Measurements from ENCODE around the gene FNTB. TPM values are rescaled to one million over a fixed set of nuclear protein-coding genes. Genes with fewer than 3 reads are reported as not detected.

The FNTB gene
- total RNA-seq, 1 donor from 2014 or later = 6.8 TPM

DNA sequence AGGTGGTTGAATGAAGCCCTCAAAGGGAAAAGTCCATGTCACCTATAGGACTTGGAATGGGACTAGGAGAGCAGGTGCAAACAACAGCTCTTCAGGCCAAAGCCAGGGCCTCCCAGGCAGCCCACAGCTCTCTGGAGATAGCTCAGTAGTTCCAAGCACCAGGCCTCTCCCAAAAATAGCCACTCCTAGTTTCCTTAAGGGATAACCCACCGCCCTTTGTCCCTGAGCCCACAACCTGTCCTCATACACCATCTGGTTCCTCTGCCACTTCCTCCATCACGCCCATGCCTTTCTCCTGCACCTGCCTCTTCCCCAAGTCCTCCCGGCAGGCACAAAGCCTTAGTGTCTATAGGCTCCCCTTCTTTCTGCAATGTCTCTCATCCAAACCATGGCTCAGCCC lies 16.7 kb upstream of the FNTB start:
- Histone ChIP-seq H3K27me3 (ENCODE audit: control insufficient read depth, insufficient read depth, low read length) (peaks cover 3% of the 10 kb centered on the region), H3K4me3 (ENCODE audit: low read depth, low read length) (no peak overlapping the region), H3K36me3 (ENCODE audit: control insufficient read depth, insufficient read depth, low read length) (no peaks in the 10 kb centered on the region)
- FAIRE-seq = no peak
- TF ChIP-seq, protein P1, sequence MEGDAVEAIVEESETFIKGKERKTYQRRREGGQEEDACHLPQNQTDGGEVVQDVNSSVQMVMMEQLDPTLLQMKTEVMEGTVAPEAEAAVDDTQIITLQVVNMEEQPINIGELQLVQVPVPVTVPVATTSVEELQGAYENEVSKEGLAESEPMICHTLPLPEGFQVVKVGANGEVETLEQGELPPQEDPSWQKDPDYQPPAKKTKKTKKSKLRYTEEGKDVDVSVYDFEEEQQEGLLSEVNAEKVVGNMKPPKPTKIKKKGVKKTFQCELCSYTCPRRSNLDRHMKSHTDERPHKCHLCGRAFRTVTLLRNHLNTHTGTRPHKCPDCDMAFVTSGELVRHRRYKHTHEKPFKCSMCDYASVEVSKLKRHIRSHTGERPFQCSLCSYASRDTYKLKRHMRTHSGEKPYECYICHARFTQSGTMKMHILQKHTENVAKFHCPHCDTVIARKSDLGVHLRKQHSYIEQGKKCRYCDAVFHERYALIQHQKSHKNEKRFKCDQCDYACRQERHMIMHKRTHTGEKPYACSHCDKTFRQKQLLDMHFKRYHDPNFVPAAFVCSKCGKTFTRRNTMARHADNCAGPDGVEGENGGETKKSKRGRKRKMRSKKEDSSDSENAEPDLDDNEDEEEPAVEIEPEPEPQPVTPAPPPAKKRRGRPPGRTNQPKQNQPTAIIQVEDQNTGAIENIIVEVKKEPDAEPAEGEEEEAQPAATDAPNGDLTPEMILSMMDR (IDR thresholded peaks at IDR 0.05; ENCODE audit: insufficient read depth, low read length, severe bottlenecking) = no peak
- no peak for DNase-seq (ENCODE audit: low read depth)

DNA sequence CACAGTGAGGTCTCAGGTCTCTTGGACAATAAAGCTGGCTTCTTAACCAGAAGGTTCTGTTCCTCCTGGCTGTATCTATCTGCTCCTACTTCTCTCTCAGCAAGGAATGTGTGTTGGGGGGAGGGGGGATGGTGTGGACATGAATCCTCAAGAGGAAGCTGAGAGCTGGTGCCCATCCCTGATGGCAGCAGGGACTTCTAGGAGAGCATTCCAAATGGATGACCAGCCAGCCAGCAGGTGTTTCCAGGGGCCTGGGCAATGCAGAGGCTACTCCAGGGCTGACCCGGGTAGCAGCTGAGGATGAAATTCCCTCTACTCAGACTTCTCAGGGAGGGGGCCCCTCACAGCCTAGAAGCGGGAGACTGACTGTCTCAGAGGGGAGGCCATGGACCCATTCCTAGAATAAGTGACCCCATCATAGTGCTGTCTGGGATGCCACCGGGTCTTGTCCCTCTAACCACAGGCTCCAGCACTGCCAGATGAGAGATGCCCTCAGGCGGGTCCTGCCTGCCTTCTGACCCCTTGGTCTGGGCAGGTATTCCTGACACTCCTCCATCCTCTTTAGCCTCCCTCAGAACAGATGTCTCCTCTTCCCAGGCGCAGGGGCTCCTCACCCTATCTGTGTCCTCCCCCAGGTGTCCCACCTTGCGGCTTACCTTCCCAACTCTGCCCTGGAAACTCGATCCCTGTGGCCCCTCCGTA lies 15.8 kb upstream of the FNTB start:
- FAIRE-seq = no peak
- H3K4me3 ChIP-seq (ENCODE audit: low read depth, low read length) = no peak overlapping the region
- DNase-seq (ENCODE audit: low read depth) = no peak

GRCh38 chr14:64971491-64971942 lies 15.2 kb upstream of the FNTB start:
- Histone ChIP-seq H3K27me3 (ENCODE audit: control insufficient read depth, insufficient read depth, low read length) (peaks cover 6% of the 10 kb centered on the region), H3K4me3 (ENCODE audit: low read depth, low read length) (peak overlapping the region; percentile 48), H3K36me3 (ENCODE audit: control insufficient read depth, insufficient read depth, low read length) (no peaks in the 10 kb centered on the region)
- FAIRE-seq = no peak
- no peak for DNase-seq (ENCODE audit: low read depth)
- TF ChIP-seq, protein P1 (IDR thresholded peaks at IDR 0.05; ENCODE audit: insufficient read depth, low read length, severe bottlenecking) = no peak

More for the DNA sequence above, 15.8 kb upstream of the FNTB start:
- TF ChIP-seq, protein P1 (IDR thresholded peaks at IDR 0.05; ENCODE audit: insufficient read depth, low read length, severe bottlenecking) = no peak
- Histone ChIP-seq H3K36me3 (ENCODE audit: control insufficient read depth, insufficient read depth, low read length) (no peaks in the 10 kb centered on the region), H3K27me3 (ENCODE audit: control insufficient read depth, insufficient read depth, low read length) (peaks cover 3% of the 10 kb centered on the region)

DNA sequence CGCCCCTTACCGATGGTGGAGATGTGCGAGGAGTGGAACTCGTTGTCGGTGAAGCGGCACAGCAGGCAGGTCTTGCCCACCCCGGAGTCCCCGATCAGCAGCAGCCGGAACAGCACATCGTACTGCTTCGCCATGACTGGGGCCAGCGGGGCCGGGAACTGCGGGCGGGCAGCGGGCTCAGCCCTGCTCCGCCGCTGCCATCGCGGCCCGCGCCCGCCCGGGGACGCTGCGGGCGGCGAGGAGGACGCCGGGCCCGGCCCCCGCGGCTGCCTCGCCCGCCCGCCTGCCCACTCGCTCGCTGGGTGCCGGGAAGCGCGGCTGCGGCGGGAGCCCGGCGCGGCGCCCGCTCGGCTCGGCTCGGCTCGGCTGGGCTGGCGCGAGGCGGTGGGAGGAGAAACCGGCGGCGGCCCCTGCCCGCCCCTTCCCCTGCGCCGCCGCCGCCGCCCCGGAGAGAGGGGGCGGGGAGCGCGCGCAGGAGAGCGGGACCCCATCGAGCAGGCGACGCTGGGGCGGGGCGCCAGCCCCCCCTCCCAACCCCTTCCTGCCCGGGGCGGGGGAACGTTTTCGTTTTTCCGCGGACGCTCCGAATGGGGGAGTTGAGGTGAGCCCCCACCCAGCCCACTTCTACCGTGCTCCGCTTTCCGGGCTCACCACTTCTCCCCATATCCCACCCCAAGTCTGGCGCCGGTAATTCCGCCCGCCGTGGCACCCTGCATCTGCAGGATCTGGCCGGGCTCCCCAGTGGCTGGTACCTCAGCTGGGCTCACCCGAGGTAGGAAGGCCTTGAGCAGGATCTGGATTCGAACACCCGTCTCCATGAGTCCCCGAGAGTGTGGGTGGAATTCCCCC lies 14.5 kb upstream of the FNTB start, which contains the start of gene RAB15:
RAB15 (minus strand) TSS at position 394 of the 849 bp plus-strand sequence; CDS start at position 134, 260 bp downstream.
- FAIRE-seq (no peak), DNase-seq (ENCODE audit: low read depth) (no peak)
- Histone ChIP-seq H3K27me3 (ENCODE audit: control insufficient read depth, insufficient read depth, low read length) (peaks cover 6% of the 10 kb centered on the region), H3K4me3 (ENCODE audit: low read depth, low read length) (peak within 1 kb of the TSS; percentile 48), H3K36me3 (ENCODE audit: control insufficient read depth, insufficient read depth, low read length) (no peaks in the 10 kb centered on the region)
- TF ChIP-seq, protein P1 (IDR thresholded peaks at IDR 0.05; ENCODE audit: insufficient read depth, low read length, severe bottlenecking) = no peak

DNA sequence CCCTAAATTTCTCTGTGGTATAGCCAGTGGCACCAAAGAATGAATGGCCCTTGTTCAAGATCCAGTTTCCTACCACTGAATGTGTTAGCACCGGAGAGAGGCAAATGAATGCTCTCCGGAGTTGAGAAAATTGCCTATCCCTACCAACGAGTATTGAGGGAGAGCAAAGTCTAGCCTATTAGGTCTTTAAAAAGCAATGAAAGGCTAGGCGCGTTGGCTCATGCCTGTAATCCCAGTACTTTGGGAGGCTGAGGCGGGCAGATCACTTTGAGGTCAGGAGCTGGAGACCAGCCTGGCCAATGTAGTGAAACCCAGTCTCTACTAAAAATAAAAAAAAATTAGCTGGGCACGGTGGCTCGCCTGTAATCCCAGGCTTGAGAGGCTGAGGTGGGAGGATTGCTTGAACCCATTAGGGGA lies 13.7 kb upstream of the FNTB start:
- Histone ChIP-seq H3K36me3 (ENCODE audit: control insufficient read depth, insufficient read depth, low read length) (no peaks in the 10 kb centered on the region), H3K4me3 (ENCODE audit: low read depth, low read length) (no peak overlapping the region), H3K27me3 (ENCODE audit: control insufficient read depth, insufficient read depth, low read length) (peaks cover 6% of the 10 kb centered on the region)
- TF ChIP-seq, protein P1 (IDR thresholded peaks at IDR 0.05; ENCODE audit: insufficient read depth, low read length, severe bottlenecking) = no peak
- DNase-seq (ENCODE audit: low read depth) (no peak), FAIRE-seq (no peak)

All from bronchial epithelial cell (primary cell).